CD4-positive, alpha-beta T cell (primary cell): Measurements from ENCODE around the gene MRPL36. TPM values are rescaled to one million over a fixed set of nuclear protein-coding genes. Genes with fewer than 3 reads are reported as not detected.
"Not testable (repeated sequence)": the region's sequence is repeated elsewhere in the genome, so short reads cannot be mapped to it uniquely, and the experiment has no call there.

Experiments
- ATAC-seq: fragments of 200-7000 bp; cut with Tn5 transposase; one replicate; pipeline ENCODE4 v1.10.0; 2022; ENCODE audit warnings: mild to moderate bottlenecking; ENCODE audit not compliant: poor library complexity
- CTCF ChIA-PET: fragments of 350-600 bp; sonication (Branson Sonifier 250); formaldehyde crosslinking; loops from one replicate; lab custom pipeline; 2021; ENCODE audit warnings: antibody characterized with exemption, inconsistent platforms; lab: Charles Lee
- POLR2A ChIA-PET: fragments of 350-600 bp; sonication (Branson Sonifier 250); formaldehyde crosslinking; loops from one replicate; lab custom pipeline; 2021; ENCODE audit warnings: antibody characterized with exemption, inconsistent platforms; lab: Charles Lee
- DNase-seq, 14 experiments: peaks; one replicate each; pipeline ENCODE4 v3.0.0-alpha.2; 2013 to 2020; ENCODE audit warnings: mixed read lengths in 2 of 14
- H3K27ac ChIP-seq, 2 donors: one replicate each; pipeline versions ENCODE4 v1.5.1 to v1.7.0; 2013; ENCODE audit warnings: low read length in 2 of 2, low read depth in 1 of 2, mild to moderate bottlenecking in 1 of 2
- H3K27me3 ChIP-seq, 2 experiments: 1 replicate in 1 of 2; 2 replicates in 1 of 2; pipeline versions ENCODE4 v1.6.1 to v1.7.0; 2013; ENCODE audit warnings: low read length in 2 of 2, control low read depth in 1 of 2, mild to moderate bottlenecking in 1 of 2, moderate library complexity in 1 of 2; ENCODE audit not compliant: insufficient read depth in 2 of 2, control insufficient read depth in 1 of 2
- H3K36me3 ChIP-seq: one replicate; pipeline ENCODE4 v1.6.1; 2013; ENCODE audit warnings: low read length, control low read depth; ENCODE audit not compliant: insufficient read depth
- H3K4me1 ChIP-seq: one replicate; pipeline ENCODE4 v1.6.1; 2013; ENCODE audit warnings: low read length, control low read depth; ENCODE audit not compliant: insufficient read depth
- H3K4me3 ChIP-seq: one replicate; pipeline ENCODE4 v1.5.1; 2013; ENCODE audit warnings: mild to moderate bottlenecking, low read length, moderate library complexity
- H3K9me3 ChIP-seq, 2 experiments: 1 replicate in 1 of 2; 2 replicates in 1 of 2; pipeline versions ENCODE4 v1.6.1 to v1.7.0; 2013; ENCODE audit warnings: low read length in 2 of 2, mild to moderate bottlenecking in 2 of 2, control low read depth in 1 of 2, moderate library complexity in 1 of 2; ENCODE audit not compliant: control insufficient read depth in 1 of 2, insufficient read depth in 1 of 2
- H3K27ac Mint-ChIP-seq: one replicate; pipeline ENCODE4 v1.8.0; 2020; ENCODE audit warnings: mixed read lengths
- H3K27me3 Mint-ChIP-seq: one replicate; pipeline ENCODE4 v1.8.0; 2021; ENCODE audit warnings: mixed read lengths
- H3K36me3 Mint-ChIP-seq: one replicate; pipeline ENCODE4 v1.8.0; 2021; ENCODE audit warnings: low read depth, mixed read lengths
- H3K4me1 Mint-ChIP-seq: one replicate; pipeline ENCODE4 v1.8.0; 2021; ENCODE audit warnings: low read depth, mixed read lengths
- H3K4me3 Mint-ChIP-seq: one replicate; pipeline ENCODE4 v1.8.0; 2020; ENCODE audit warnings: mild to moderate bottlenecking, mixed read lengths
- H3K9me3 Mint-ChIP-seq: one replicate; pipeline ENCODE4 v1.8.0; 2020; ENCODE audit warnings: mixed read lengths
- intact Hi-C, 2 experiments: fragments of 100-400 bp; cut with DNase I in 1 of 2; cut with micrococcal nuclease in 1 of 2; formaldehyde crosslinking; loops; one replicate each; pipeline versions ENCODE4 v1.15.1 to v1.9.0; 2023 to 2025; cut with DNase I, micrococcal nuclease
- total RNA-seq, 174 experiments: library from RNA in 2 of 174; stranded (reverse) in 2 of 174; gene quantifications; one replicate each; pipeline ENCODE4 v1.2.3 and lab custom pipeline; 2021 to 2026
- TF ChIP-seq, protein P1 (sequence below): fragments of 200-600 bp; IDR thresholded peaks from one replicate; pipeline ENCODE4 v1.8.0; 2022; ENCODE audit warnings: antibody characterized with exemption, mild to moderate bottlenecking

The MRPL36 gene
- total RNA-seq, 2 experiments from 2014 or later, result 14.3 to 18.2 TPM

GRCh38 chr5:1818784-1819183 lies 19.1 kb upstream of the MRPL36 start:
- Mint-ChIP-seq H3K27ac (no peak overlapping the region), H3K27me3 (no peaks in the 10 kb centered on the region), H3K36me3 (peaks cover 100% of the 10 kb centered on the region), H3K9me3 (no peaks in the 10 kb centered on the region), H3K4me3 (no peak overlapping the region), H3K4me1 (no peaks in the 10 kb centered on the region)
- intact Hi-C loops, result no loop called here
- Histone ChIP-seq H3K27me3 (no peaks in the 10 kb centered on the region), H3K36me3 (peaks cover 77% of the 10 kb centered on the region), H3K9me3 (no peaks in the 10 kb centered on the region), H3K27ac (no peak overlapping the region), H3K4me3 (no peak overlapping the region), H3K4me1 (no peaks in the 10 kb centered on the region)
- no peak for ATAC-seq
- no peak for DNase-seq
- CTCF ChIA-PET, result no interaction called here
- POLR2A ChIA-PET, result no interaction called here
- TF ChIP-seq, protein P1, sequence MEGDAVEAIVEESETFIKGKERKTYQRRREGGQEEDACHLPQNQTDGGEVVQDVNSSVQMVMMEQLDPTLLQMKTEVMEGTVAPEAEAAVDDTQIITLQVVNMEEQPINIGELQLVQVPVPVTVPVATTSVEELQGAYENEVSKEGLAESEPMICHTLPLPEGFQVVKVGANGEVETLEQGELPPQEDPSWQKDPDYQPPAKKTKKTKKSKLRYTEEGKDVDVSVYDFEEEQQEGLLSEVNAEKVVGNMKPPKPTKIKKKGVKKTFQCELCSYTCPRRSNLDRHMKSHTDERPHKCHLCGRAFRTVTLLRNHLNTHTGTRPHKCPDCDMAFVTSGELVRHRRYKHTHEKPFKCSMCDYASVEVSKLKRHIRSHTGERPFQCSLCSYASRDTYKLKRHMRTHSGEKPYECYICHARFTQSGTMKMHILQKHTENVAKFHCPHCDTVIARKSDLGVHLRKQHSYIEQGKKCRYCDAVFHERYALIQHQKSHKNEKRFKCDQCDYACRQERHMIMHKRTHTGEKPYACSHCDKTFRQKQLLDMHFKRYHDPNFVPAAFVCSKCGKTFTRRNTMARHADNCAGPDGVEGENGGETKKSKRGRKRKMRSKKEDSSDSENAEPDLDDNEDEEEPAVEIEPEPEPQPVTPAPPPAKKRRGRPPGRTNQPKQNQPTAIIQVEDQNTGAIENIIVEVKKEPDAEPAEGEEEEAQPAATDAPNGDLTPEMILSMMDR, result no peak

- H3K27me3 ChIP-seq, result no peaks in the 10 kb centered on the region
- no peak overlapping the region for H3K27ac Mint-ChIP-seq
- peaks cover 94% of the 10 kb centered on the region for H3K36me3 Mint-ChIP-seq
- ChIA-PET CTCF (no interaction called here), POLR2A (no interaction called here)
- TF ChIP-seq, protein P1, result no peak
- DNase-seq (no peak), ATAC-seq (no peak)
- H3K9me3 Mint-ChIP-seq, result no peaks in the 10 kb centered on the region
- intact Hi-C loops, result no loop called here
- H3K36me3 ChIP-seq, result peaks cover 85% of the 10 kb centered on the region
- H3K27ac ChIP-seq, result no peak overlapping the region
- H3K4me3 ChIP-seq, result no peak overlapping the region
- H3K4me1 ChIP-seq, result no peaks in the 10 kb centered on the region
- no peaks in the 10 kb centered on the region for H3K9me3 ChIP-seq
- no peaks in the 10 kb centered on the region for H3K4me1 Mint-ChIP-seq
- no peak overlapping the region for H3K4me3 Mint-ChIP-seq
- no peaks in the 10 kb centered on the region for H3K27me3 Mint-ChIP-seq
These were observed 17.8 kb upstream of the MRPL36 start for GRCh38 chr5:1817261-1818043.

DNA sequence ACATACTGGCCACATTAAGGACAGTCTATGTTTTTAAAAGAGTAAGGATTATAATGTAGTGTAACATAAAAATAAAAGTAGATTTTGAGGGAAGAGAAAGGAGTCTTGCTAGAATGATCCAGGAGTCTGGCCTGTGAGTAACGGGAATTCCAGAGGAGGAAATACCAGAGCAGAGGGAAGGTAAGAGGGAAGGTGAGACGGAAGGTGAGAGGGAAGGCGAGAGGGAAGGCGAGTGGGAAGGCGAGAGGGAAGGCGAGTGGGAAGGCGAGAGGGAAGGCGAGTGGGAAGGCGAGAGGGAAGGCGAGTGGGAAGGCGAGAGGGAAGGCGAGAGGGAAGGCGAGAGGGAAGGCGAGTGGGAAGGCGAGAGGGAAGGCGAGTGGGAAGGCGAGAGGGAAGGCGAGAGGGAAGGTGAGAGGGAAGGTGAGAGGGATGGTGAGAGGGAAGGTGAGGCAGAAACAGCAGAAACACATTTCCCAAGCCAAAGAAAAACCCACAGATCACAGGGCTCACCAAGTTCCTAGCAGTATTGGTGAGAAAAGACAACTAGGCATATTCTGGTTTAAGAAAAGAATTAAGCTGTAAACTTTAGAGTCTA lies 17.0 kb upstream of the MRPL36 start:
- CTCF ChIA-PET, intact Hi-C loops, POLR2A ChIA-PET: not testable (repeated sequence)

More for the DNA sequence above, 17.0 kb upstream of the MRPL36 start:
- H3K4me3 ChIP-seq, H3K9me3 Mint-ChIP-seq, ATAC-seq, H3K4me1 Mint-ChIP-seq, H3K4me3 Mint-ChIP-seq, H3K27me3 Mint-ChIP-seq, H3K27ac Mint-ChIP-seq, H3K27me3 ChIP-seq, H3K9me3 ChIP-seq, H3K27ac ChIP-seq, H3K4me1 ChIP-seq, DNase-seq: not testable (repeated sequence)
- H3K36me3 Mint-ChIP-seq, result peaks cover 94% of the 10 kb centered on the region
- peaks cover 89% of the 10 kb centered on the region for H3K36me3 ChIP-seq
